Testis (tissue), 3 donors: ENCODE data around the gene TTBK2. TPM values are rescaled to one million over a fixed set of nuclear protein-coding genes. Genes with fewer than 3 reads are reported as not detected.

ENCODE experiments used
- DNase-seq: peaks from one replicate; pipeline ENCODE4 v3.0.0-alpha.2; 2019
- H3K27ac ChIP-seq, 2 donors: fragments of 200-600 bp; sonication (generic); one replicate each; pipeline ENCODE4 v1.5.1; 2019
- H3K27me3 ChIP-seq: fragments of 200-600 bp; sonication (generic); one replicate; pipeline ENCODE4 v1.5.1; 2019
- H3K36me3 ChIP-seq: fragments of 200-600 bp; sonication (generic); one replicate; pipeline ENCODE4 v1.5.1; 2017; ENCODE audit warnings: low read depth; ENCODE audit errors: missing control alignments
- H3K4me1 ChIP-seq: fragments of 200-600 bp; sonication (generic); one replicate; pipeline ENCODE4 v1.5.1; 2019
- H3K4me3 ChIP-seq, 2 donors: fragments of 200-600 bp; sonication (generic); one replicate each; pipeline ENCODE4 v1.5.1; 2017 to 2019
- H3K9me3 ChIP-seq: fragments of 200-600 bp; sonication (generic); one replicate; pipeline ENCODE4 v1.5.1; 2017
- POLR2A ChIP-seq: fragments of 450-650 bp; IDR thresholded peaks from one replicate; pipeline ENCODE4 v1.6.1; 2017; ENCODE audit warnings: antibody characterized with exemption, mild to moderate bottlenecking, moderate library complexity
- WGBS, 2 donors: methylation state at CpG; one replicate each; pipeline ENCODE4 v1.1.5; 2018; 5-methylcytosine and 5-hydroxymethylcytosine counted together
- intact Hi-C: fragments of 100-400 bp; cut with DNase I; formaldehyde crosslinking; loops from one replicate; pipeline ENCODE4 v1.15.1; 2023; ENCODE audit warnings: low total_unique reads
- polyA plus RNA-seq: library from polyadenylated mRNA; stranded (reverse); fragments of 350-450 nt; fragmentation: Illumina TruSeq; extraction: RNeasy Lipid Tissue Mini Kit (QIAGEN cat#74804); gene quantifications from one replicate; pipeline ENCODE4 v1.2.3, GENCODE V29; 2014; ENCODE audit warnings: low read depth, low replicate concordance; ENCODE audit not compliant: insufficient read depth
- total RNA-seq, 2 donors: library from RNA; depleted of rRNA; stranded (reverse); fragments of >200 nt; gene quantifications; one replicate each; pipeline ENCODE4 v1.2.3, GENCODE V29; 2016
- TF ChIP-seq, protein P1 (sequence below), 3 experiments: fragments of 450-650 bp in 2 of 3; fragments of 200-600 bp in 1 of 3; sonication (generic) in 1 of 3; IDR thresholded peaks; one replicate each; pipeline ENCODE4 v1.5.1; 2016 to 2019; ENCODE audit warnings: antibody characterized with exemption in 3 of 3, mild to moderate bottlenecking in 2 of 3, moderate library complexity in 1 of 3

The TTBK2 gene
- total and polyA plus RNA-seq, 3 donors from 2014 or later: 37.0 to 80.8 (median 53.7) TPM

DNA sequence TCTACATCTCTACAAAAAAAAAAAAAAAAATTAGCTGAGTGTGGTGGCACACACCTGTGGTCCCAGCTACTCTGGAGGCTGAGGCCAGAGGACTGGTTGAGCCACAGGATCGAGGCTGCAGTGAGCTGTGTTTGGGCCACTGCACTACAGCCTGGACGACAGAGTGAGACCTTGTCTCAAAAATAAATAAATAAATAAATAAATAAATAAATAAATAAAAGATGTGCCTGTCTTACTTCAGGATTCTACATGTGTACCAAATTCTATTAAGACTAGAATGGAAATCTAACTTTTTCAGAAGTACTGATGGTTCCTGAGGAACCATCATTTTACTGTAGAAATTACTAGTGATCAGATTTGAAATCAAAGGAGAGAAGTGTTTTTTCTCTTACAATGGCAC lies 51.9 kb downstream of the TTBK2 start:
- no peak for DNase-seq
- no peaks in the 10 kb centered on the region for H3K9me3 ChIP-seq
- H3K4me3 ChIP-seq: no peak overlapping the region
- H3K36me3 ChIP-seq: no peaks in the 10 kb centered on the region
- H3K4me1 ChIP-seq: no peaks in the 10 kb centered on the region
- H3K27ac ChIP-seq: no peak overlapping the region
- WGBS, 2 donors: 93 to 98% methylated on average over 2 of the region's 2 CpGs
- TF ChIP-seq, protein P1, sequence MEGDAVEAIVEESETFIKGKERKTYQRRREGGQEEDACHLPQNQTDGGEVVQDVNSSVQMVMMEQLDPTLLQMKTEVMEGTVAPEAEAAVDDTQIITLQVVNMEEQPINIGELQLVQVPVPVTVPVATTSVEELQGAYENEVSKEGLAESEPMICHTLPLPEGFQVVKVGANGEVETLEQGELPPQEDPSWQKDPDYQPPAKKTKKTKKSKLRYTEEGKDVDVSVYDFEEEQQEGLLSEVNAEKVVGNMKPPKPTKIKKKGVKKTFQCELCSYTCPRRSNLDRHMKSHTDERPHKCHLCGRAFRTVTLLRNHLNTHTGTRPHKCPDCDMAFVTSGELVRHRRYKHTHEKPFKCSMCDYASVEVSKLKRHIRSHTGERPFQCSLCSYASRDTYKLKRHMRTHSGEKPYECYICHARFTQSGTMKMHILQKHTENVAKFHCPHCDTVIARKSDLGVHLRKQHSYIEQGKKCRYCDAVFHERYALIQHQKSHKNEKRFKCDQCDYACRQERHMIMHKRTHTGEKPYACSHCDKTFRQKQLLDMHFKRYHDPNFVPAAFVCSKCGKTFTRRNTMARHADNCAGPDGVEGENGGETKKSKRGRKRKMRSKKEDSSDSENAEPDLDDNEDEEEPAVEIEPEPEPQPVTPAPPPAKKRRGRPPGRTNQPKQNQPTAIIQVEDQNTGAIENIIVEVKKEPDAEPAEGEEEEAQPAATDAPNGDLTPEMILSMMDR (IDR thresholded peaks at IDR 0.05): no peak
- TF ChIP-seq POLR2A: no peak
- intact Hi-C loops: no loop called here
- no peaks in the 10 kb centered on the region for H3K27me3 ChIP-seq

DNA sequence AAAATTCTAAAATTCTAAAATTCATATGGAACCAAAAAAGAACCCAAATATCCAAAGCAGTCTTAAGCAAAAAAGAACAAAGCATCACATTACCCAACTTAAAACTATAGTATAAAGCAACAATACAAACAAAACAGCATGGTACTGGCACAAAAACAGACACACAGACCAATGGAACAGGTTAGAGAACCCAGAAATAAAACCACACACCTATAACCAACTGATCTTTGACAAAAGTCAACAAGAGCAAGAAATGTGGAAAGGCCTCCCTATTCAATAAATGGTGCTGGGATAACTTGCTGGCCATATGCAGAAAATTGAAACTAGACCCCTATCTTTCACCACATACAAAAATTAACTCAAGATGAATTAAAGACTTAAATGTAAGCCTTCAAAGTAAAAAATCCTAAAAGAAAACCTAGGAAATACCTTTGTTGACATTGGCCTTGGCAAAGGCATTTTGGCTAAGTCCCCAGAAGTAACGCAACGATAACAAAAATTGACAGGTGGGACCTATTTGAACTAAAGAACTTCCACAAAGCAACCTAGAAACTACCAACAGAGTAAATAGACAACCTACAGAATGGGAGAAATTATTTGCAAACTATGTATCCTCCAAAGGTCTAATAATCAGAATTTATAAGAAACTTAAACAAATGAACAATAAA lies 56.9 kb downstream of the TTBK2 start:
- no peak overlapping the region for H3K27ac ChIP-seq
- 49 to 55% methylated on average over 2 of the region's 2 CpGs for WGBS, 2 donors
- intact Hi-C loops: no loop called here
- no peaks in the 10 kb centered on the region for H3K4me1 ChIP-seq
- no peak for DNase-seq
- H3K9me3 ChIP-seq: no peaks in the 10 kb centered on the region
- no peaks in the 10 kb centered on the region for H3K27me3 ChIP-seq
- H3K36me3 ChIP-seq: no peaks in the 10 kb centered on the region
- no peak for TF ChIP-seq POLR2A
- TF ChIP-seq, protein P1 (IDR thresholded peaks at IDR 0.05): no peak
- no peak overlapping the region for H3K4me3 ChIP-seq

DNA sequence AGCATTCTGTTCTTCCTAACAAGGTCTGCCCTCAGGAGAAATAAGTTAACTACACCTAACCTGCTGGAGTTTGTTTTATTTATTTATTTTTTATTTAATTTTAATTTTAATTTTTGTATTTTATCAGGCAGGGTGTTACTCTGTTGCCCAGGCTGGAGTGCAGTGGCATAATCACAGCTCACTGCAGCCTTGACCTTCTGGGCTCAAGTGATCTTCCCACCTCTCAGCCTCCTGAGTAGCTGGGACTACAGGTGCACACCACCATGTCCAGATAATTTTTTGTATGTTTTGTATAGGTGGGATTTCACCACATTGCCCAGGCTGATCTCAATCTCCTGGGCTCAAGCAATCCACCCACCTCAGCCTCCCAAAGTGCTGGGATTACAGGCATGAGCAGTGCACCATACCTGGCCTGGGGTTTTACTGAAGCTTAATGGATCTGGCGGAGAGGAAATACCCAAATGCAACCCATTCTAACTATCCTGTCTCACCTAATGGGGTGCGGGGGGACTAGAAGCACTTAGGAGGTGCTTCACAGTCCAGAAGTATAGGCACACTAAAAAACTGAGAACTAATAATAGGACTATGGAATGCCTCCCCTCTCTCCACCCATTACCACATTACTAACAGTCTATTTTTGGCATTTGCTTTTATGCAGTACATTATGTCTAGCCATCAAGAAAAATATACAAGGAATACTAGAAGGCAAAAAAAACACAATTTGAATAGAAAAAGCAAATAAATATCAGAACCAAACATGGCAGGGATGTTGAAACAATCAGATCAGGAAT lies 61.4 kb downstream of the TTBK2 start:
- WGBS, 2 donors: 91 to 100% methylated on average over 2 of the region's 2 CpGs
- Histone ChIP-seq H3K4me1 (no peaks in the 10 kb centered on the region), H3K27me3 (no peaks in the 10 kb centered on the region), H3K36me3 (no peaks in the 10 kb centered on the region), H3K9me3 (no peaks in the 10 kb centered on the region), H3K4me3 (no peak overlapping the region), H3K27ac (no peak overlapping the region)
- TF ChIP-seq, protein P1 (IDR thresholded peaks at IDR 0.05): no peak
- no peak for TF ChIP-seq POLR2A
- intact Hi-C loops: no loop called here
- no peak for DNase-seq

DNA sequence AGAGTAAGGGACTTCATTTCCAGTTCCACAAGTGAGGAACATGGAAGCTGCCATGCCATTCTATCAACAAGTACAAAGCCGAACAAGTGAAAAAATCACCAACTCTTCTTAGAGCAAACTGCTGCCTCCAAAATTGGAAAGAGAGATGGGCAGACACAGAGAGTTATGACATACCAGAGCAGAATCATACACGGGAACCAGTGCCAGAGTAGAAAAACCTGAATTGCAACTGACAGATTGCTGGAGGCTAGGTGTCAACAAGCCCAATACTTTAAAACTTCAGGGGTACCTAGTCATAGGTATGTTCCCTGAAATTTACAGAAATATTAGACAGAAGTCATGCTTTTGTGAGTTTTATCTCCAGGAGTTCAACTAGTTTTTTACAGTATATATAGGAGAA lies 62.0 kb downstream of the TTBK2 start:
- Histone ChIP-seq H3K9me3 (no peaks in the 10 kb centered on the region), H3K4me1 (no peaks in the 10 kb centered on the region), H3K36me3 (no peaks in the 10 kb centered on the region), H3K27me3 (no peaks in the 10 kb centered on the region), H3K27ac (no peak overlapping the region), H3K4me3 (no peak overlapping the region)
- no peak for DNase-seq
- intact Hi-C loops: no loop called here
- WGBS, 2 donors: 89 to 91% methylated on average over 2 of the region's 2 CpGs
- no peak for TF ChIP-seq POLR2A
- TF ChIP-seq, protein P1 (IDR thresholded peaks at IDR 0.05): no peak
